GM19395 (cell line): ENCODE results near the gene DNMBP.
A peak's percentile ranks its signal among the peaks of the same experiment; 100 is the strongest.
"Not testable (repeated sequence)": the region's sequence is repeated elsewhere in the genome, so short reads cannot be mapped to it uniquely, and the experiment has no call there.

Experiments used
- ATAC-seq: cut with Tn5 transposase; IDR thresholded peaks from one replicate; pipeline ENCODE4 v1.9.1; 2021; ENCODE audit warnings: mild to moderate bottlenecking, moderate library complexity; ENCODE audit not compliant: unreplicated experiment

The DNMBP gene

DNA sequence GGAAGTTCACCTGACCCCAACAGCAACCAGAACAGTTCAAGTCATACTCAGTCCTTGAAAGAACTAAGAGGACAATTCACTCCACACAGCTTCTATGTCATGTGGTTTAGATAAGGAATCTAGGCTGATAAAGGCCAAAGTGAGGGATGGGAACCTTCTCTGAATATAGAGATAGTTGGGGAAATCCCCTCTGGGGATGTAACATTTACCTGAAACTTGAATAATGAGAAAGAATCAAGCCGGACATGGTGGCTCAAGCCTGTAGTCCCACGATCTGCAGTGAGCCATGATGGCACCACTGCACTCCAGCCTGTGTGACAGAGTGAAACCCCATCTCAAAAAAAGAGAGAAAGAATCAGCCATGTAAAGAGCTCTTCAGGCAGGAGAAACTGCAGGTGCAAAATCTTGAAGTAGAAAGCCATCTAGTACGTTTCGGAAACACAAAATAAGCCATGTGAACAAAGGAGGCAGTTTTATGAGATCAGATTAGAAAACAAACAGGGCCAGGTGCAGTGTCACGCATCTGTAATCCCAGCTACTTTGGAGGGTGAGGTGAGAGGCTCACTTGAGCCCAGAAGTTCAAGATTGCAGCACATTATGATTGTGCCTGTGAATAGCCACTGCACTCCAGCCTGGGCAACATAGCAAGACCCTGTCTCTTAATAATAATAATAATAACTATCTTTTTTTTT lies 4.5 kb upstream of the DNMBP start:
- ATAC-seq: peak; percentile 82

DNA sequence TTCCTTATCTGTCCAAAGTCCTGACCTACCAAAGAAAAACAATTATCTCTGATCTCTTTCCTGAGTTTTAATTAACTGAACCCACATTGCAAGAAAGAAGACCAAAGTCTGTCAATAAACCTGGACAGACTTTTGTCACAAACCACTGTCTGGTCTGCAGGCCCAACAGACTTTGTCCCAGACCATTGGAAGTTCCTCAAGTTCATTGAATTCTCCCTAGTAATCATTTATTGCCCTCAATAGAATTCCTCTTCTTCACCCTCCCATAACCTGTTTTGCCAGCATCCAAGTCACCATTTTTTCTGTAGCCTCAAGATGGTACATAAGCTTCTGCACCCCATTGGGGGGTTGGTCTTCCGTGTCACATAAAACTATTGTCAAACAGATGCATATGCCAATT lies 3.9 kb upstream of the DNMBP start:
- ATAC-seq: no peak

DNA sequence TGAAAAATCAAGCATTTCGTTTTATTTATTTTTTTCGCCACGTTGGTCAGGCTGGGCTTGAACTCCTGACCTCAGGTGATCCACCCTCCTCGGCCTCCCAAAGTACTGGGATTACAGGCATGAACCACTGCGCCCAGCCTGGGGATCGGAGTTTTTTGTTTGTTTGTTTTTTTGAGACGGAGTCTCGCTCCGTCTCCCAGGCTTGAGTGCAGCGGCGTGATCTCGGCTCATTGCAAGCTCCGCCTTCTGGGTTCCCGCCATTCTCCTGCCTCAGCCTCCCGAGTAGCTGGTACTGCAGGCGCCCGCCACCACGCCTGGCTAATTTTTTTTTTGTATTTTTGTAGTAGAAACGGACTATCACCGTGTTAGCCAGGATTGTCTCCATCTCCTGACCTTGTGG lies 2.2 kb upstream of the DNMBP start:
- ATAC-seq: not testable (repeated sequence)

DNA sequence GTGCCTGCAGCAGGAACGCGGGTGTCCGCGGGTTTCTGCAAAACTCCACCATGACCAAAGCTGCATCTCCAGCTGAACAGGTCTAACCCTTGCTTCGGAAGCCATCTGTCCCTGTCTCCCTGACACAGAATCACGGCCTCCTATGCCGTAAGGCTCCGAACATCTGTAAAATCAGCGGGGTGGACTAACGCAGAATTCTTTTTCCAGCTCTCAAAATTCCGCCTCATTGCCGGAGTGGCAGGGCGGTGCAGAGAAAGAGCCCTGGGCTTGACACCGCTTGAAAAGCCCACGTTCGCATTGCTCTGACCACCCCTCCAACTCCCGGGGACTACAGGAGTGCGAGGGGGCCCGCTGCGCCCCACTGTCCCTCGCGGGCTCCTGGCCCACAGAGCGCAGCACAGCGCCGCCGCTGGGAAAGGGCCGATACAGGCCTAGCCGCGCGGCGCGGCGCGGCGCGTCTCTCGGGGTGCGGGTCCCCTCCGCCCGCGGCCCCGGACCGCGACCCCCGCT lies 409 bp downstream of the DNMBP start:
- peak; percentile 51 for ATAC-seq

DNA sequence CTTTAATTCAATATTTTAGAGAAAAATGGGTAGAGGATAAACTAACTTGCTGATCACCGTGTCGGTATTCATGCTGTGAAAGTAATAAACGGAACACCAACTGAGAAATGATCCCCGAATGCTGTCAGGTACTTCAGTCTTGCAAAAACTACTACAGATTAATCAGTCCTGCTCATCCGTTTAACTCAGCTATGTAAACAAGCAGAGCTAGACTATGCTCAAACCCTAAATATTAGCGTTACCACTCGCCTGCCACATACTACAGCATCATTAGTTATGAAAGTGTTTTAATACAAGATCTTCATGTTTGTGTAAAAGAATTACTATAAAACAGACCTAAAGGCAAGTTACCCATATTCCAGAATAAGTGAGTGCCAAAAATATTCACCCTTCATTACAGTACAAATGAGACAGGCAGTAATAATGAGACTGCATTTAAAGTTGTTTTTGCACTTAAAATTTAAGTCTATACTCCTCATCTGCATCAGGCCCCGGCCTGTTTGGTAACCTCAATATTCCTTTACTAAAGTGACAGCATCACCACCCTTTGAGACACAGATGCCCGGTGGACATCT lies 952 bp downstream of the DNMBP start:
- ATAC-seq: no peak

DNA sequence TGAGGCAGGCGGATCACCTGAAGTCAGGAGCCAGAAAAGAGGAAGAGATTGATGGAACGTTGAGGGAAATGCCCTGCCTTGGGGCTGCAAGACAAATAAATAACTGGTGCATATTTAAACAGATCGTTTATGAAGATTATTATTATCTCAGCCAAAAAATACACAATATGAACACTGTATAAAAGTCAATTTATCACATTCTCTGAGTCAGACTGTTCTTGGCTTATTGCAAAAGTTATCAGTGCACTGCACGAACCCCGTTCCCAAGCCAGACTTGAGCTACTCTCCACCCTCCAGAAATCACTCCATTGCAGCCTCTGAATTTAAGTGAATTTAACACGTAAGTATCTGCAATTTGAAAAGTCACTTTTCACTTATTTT lies 1.6 kb downstream of the DNMBP start:
- ATAC-seq: no peak

DNA sequence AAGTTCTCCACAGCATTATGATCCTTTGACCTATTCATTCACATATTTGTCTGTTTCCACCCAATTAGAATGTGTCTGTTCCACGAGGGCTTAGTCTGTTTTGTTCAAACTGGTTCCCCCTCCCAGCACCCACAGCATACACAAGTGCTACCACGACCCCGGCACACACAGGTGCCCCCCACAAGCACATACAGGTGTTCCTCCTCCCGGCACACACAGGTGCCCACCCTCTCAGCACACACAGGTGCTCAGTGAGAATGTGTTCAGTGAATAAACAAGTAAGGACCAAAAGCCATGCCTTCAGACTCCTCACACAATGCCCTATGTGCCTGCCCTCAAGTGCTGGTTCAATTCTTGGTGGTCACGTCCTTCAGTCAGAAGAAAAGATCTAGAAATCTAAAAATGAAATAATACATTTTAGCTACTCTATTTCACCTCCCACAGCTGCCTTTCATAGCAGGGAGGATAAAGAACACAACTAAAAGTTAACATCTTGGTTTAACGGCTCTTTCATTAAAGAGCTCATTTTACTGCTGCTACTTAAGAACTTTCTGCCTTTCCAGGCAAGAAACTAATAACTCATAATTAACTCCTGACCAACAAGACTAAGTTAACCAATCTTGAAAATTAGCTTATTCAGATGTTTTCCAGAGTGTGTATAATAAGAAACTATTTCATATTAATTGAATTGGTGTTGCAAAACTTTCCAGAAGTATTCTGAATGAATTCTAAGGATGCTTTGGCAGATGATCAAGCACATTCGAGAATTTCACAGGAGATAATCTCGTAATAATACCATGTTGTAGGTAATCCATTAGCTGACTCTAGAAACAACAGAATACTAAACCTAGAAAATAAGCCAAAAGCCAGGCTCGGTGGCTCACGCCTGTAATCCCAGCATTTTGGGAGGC lies 2.3 kb downstream of the DNMBP start:
- no peak for ATAC-seq

DNA sequence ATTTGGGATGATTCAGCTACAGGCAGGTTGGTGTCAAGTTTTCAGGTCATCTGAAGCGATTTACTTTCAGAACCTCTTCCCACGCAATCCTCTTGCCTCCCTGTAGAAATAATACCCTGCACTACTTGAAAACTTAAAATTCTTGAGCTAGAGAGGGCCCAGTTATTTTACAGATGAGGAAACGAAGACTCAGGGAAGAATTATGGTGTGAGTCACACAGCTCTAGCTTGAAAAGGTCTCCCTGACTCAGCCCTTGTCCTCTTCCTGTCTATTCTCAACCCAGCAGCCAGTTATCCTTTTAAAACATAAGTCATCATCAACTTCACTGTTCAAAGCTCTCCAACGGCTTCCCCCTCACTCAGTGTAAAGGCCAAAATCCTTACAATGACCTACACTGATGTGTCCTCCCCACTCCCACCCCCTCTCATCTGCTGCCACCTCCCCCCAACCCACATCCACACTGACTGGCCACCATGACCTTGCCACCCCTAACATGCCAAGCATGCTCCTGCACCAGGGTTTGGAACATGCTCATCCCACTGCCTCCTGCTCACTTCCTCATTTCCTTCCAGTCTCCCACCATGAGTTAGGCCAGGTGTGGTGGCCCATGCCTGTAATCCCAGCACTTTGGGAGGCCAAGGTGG lies 3.4 kb downstream of the DNMBP start:
- no peak for ATAC-seq

DNA sequence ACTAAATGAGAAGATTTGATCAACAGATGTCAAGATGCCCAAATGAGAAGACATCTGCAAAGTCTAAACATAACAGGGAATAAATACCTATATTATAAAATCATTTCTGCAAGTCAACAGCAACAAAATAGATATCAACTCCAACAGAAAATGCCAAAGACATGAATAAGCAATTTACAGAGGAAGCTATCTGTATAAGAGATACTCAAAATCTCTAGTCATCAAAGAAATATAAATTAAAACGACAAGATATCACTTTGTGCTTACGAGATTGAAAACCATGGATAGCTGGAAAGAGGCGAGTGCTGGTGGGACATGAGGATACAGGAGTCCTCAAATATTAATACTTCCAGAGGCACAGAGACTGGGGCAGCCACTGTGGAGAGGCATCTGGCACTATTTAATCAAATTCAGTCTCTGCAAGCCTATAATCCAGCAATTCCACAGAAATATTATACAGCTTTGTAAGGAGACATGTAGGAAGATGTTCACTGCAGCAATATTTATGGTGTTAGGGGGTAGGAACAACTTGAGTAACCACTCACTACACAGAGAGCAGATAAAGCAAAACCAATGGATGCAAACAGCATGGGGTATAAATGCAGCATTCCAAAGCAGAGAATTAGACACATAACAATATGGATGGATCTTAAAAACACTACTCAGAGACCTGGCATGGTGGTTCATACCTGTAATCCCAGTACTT lies 4.8 kb downstream of the DNMBP start:
- no peak for ATAC-seq

DNA sequence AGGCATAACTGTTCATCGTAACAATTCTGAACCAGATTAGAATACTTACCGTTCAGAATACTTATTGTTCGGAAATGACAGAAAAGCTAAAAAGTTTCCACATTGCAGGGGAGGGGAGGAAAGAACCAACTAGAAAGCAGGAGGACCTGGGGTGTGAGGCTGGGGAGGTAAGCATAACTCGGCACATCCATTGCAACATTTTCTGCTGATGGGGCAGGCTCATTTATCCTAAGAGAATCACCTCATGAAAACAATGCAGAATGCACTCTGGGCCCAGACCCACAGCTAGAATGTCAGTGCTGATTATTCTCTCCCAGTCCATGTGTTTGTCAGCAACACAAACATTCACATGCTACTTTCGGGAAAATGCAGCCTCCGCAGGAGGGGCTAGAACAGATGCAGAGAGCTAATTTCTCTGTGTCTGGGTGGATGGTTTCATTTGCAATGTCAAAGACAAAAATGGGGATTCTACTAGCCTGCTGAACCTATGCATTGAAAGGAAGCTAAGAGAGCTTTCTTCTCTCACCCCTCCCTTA lies 9.6 kb downstream of the DNMBP start:
- no peak for ATAC-seq

DNA sequence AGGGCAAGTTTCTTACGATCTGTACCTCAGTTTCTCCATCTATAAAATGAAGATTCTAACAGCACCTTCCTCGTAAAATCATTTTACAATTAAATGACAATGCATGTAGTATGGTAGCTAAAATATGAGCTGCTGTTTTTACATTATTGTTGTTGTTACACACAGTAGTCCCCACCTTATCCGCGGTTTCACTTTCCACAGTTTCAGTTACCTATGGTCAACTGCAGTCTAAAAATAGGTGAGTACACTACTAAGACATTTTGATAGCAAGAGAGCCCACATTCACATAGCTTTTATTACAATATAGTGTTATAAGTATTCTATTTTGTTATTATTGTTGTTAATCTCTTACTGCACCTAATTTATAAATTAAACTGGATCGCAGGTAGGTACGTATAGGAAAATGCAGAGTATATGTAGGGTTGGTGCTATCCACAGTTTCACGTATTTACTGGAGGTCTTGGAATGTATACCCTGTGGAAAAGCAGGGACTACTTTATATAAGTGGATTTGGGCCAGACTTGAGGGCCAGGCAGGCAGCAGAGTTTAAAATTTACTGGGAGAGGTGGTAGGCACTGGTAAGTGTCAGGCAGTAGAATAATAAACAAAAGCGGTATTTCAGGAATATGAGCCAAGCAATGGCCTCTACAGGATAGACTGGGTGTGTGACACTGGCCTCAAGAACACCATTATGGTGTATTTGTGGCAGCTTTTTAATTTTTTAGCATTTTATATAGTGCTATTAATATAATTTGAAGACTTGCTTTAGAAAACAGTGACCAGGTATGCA lies 10.2 kb downstream of the DNMBP start:
- ATAC-seq: no peak

DNA sequence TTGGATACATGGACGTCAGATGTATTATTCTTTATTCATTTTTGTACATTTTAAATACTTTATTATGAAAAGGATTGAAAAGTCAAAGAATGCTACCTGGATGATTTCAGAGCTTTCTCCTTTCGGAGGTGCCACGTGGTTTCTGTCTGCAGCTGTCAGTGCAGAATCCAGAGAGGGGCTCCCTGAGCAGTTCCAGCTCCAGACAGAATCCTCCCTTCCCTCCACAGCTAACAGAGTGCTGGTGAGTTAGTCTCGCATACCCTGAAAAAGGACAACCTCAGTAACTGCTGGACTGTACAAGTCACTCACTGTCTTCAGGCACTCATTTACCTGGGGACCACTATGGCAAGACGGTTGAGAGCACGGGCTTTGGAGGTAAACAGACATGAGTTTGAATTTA lies 10.9 kb downstream of the DNMBP start:
- no peak for ATAC-seq

DNA sequence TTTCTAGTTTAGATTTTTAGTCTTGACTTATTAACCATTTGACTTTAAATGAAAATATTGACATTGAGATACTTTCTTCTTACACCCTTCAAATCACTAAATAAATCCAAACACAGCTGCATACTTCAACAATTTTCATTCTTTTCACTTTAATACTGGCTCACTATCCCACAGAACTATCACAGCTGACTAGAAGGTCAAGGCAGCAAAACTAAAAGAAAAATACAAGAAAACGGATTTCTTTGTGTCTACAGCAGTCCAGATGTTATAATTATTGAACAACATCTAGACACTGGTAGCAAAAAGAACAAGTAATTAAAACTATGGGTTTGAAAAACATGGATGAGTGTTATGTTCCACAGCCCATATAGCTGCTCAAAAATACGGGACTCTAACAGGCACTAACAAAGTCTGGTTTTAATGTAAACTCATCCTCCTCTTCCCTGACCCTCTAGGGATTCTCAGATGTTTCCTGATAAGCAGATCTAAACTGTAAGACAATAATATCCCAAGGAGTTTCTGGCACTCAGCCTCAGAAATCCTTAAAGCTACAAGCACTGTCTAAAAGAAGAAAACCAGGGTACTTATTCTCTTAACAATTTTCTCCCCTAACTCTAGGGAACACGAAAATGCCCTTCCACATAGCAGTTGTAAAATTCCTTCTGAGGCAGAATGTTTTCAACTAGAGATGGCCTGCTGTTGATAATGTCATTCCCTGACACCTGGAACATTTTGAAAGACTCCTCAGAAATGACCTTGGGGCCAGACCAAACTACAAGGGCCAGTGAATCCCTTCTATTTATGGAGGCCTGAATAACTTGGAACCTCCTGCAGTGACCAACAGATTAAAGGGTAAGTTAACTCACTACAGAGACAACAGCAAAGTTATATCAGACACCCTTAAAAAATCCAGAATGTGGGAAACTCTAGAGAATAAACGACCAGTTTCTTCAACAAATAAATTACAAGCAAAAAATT lies 12.8 kb downstream of the DNMBP start:
- no peak for ATAC-seq

DNA sequence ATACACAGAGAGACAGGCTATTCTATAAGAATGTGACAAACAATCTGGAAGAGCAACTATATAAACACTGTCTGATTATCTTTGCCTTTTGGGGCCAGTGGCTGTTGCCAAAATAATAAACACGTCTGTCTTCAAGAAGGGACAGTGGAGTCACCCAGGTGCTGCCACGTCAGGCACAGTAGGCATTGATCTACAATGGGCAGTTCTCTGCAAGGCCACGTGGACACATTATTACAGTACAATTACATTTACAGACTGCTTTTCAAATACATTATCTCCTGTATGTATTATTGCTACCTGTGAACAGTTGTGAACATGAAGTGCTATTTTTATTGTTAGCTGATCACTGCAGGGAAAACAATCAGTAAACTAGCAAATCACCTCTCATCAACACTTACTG lies 14.0 kb downstream of the DNMBP start:
- ATAC-seq: no peak

DNA sequence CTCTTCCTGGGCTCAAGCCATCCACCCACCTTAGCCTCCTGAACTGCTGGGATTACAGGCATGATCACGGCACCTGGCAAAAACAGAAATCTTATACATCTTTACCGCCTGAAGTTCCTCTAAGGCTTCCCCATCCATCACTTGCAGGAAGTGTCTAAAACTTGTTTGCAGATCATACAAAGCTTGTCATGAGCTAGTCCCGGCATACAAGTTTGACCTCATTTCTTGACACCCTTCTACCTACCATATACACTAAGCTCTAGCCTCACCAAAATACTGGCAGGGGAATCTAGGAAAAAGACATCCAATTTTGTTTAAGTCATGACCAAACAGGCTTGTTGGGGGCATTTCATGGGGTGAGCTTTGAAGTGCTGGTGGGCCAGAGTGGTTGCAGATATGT lies 14.5 kb downstream of the DNMBP start:
- ATAC-seq: no peak

DNA sequence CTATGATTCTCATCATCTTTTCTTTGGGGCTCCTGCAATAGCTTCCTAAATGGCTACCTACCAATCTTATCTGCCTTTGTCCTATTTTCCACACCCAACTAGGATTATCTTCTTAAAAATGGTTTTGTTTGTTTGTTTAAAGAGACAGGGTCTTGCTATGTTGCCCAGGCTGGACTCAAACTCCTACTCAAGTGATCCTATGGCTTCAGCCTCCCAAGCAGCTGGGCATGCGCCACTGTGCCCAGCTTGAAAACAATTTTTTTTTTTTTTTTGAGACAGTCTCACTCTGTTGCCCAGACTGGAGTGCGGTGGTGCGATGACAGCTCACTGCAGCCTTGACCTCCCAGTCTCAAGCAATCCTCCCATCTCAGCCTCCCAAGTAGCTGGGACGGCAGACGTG lies 14.9 kb downstream of the DNMBP start:
- no peak for ATAC-seq

DNA sequence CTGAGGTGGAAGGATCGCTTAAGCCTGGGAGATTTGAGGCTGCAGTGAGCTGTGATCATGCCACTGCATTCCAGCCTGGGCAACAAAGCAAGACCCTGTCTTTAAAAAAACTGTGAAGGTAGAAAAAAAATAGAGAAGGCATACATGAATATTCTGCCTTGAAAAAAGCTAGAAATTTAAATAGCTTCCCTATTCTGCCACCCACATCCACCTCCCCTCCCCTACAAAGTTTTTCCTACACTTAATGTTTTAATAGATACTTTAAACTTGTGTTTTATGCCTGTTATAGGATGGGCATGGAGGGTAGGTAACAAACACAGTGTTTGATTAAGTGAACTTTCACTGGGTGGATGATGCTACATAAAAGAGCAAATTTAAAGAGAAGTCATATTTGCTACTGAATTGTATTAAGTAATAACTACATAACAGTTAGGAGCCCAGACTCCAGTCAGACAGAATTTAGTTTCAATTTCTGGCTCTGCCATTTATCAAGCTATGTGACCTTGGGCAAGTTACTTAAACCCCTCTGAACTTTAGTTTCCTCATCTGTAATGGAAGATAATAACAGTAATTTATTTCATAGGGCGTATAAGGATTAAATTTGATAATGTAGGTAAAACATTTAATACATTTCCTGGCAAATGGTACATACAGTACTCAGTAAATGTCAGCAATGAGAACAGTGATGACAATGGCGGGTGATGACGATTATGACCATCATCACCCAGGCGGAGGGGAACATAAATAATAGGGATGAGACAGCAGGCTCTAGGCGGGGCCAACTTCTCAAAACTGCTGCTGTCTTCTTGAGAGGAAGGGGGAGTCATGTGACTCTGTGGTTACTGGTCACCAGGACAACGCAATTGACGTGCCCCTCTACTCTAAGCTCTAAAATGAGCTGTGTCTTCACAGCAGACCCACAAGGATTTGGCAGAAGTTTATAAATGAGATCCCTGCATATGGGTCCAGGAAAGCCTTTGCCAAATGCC lies 15.8 kb downstream of the DNMBP start:
- peak; percentile 93 for ATAC-seq
